Measurements from ENCODE around the gene CD2AP.

The CD2AP gene

GRCh38 chr6:47651505-47651944 lies 173.9 kb downstream of the CD2AP start:
- Histone ChIP-seq H3K27ac (replicated peaks) (no peak overlapping the region), H3K27me3 (ENCODE audit: insufficient read depth, poor library complexity, severe bottlenecking) (no peaks in the 10 kb centered on the region), H3K4me3 (replicated peaks; ENCODE audit: insufficient read depth, low read length) (no peak overlapping the region)
- DNase-seq (ENCODE audit: low read depth in 1 of 2, low spot score in 1 of 2) = no peak
- TF ChIP-seq CTCF (IDR thresholded peaks at IDR 0.05; ENCODE audit: insufficient read depth, low read length) = no peak
- TF ChIP-seq SPI1 (IDR thresholded peaks at IDR 0.05; ENCODE audit: borderline replicate concordance, low read depth) = no peak
- no peak for TF ChIP-seq REST (IDR thresholded peaks at IDR 0.05; ENCODE audit: insufficient replicate concordance, low read depth)
- TF ChIP-seq POLR2AphosphoS5 (IDR thresholded peaks at IDR 0.05; ENCODE audit: low read depth) = no peak
- no peak for TF ChIP-seq GABPA (IDR thresholded peaks at IDR 0.05; ENCODE audit: low read depth)

- Histone ChIP-seq H3K27me3 (ENCODE audit: insufficient read depth, poor library complexity, severe bottlenecking) (no peaks in the 10 kb centered on the region), H3K4me3 (replicated peaks; ENCODE audit: insufficient read depth, low read length) (no peak overlapping the region), H3K27ac (replicated peaks) (no peak overlapping the region)
- no peak for DNase-seq (ENCODE audit: low read depth in 1 of 2, low spot score in 1 of 2)
- TF ChIP-seq REST (IDR thresholded peaks at IDR 0.05; ENCODE audit: insufficient replicate concordance, low read depth) (no peak), CTCF (IDR thresholded peaks at IDR 0.05; ENCODE audit: insufficient read depth, low read length) (no peak), SPI1 (IDR thresholded peaks at IDR 0.05; ENCODE audit: borderline replicate concordance, low read depth) (no peak), GABPA (IDR thresholded peaks at IDR 0.05; ENCODE audit: low read depth) (no peak), POLR2AphosphoS5 (IDR thresholded peaks at IDR 0.05; ENCODE audit: low read depth) (no peak)
Observed at GRCh38 chr6:47653706-47654105, 176.1 kb downstream of the CD2AP start.

- Histone ChIP-seq H3K27me3 (ENCODE audit: insufficient read depth, poor library complexity, severe bottlenecking) (no peaks in the 10 kb centered on the region), H3K27ac (replicated peaks) (no peak overlapping the region), H3K4me3 (replicated peaks; ENCODE audit: insufficient read depth, low read length) (no peak overlapping the region)
- no peak for TF ChIP-seq GABPA (IDR thresholded peaks at IDR 0.05; ENCODE audit: low read depth)
- TF ChIP-seq SPI1 (IDR thresholded peaks at IDR 0.05; ENCODE audit: borderline replicate concordance, low read depth) = peak; percentile 73
- no peak for TF ChIP-seq CTCF (IDR thresholded peaks at IDR 0.05; ENCODE audit: insufficient read depth, low read length)
- no peak for TF ChIP-seq POLR2AphosphoS5 (IDR thresholded peaks at IDR 0.05; ENCODE audit: low read depth)
- TF ChIP-seq REST (IDR thresholded peaks at IDR 0.05; ENCODE audit: insufficient replicate concordance, low read depth) = no peak
- DNase-seq (ENCODE audit: low read depth in 1 of 2, low spot score in 1 of 2) = no peak
Observed at GRCh38 chr6:47654255-47654654, 176.7 kb downstream of the CD2AP start.

All from HL-60 (cell line).